Measurements from ENCODE around the gene GDF7.

GRCh38 chr2:20665243-20666004, 1.5 kb upstream of the GDF7 start:
- TF ChIP-seq, protein P1, sequence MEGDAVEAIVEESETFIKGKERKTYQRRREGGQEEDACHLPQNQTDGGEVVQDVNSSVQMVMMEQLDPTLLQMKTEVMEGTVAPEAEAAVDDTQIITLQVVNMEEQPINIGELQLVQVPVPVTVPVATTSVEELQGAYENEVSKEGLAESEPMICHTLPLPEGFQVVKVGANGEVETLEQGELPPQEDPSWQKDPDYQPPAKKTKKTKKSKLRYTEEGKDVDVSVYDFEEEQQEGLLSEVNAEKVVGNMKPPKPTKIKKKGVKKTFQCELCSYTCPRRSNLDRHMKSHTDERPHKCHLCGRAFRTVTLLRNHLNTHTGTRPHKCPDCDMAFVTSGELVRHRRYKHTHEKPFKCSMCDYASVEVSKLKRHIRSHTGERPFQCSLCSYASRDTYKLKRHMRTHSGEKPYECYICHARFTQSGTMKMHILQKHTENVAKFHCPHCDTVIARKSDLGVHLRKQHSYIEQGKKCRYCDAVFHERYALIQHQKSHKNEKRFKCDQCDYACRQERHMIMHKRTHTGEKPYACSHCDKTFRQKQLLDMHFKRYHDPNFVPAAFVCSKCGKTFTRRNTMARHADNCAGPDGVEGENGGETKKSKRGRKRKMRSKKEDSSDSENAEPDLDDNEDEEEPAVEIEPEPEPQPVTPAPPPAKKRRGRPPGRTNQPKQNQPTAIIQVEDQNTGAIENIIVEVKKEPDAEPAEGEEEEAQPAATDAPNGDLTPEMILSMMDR (IDR thresholded peaks at IDR 0.05; ENCODE audit: low read depth, low read length, missing input control) = no peak
- TF ChIP-seq RAD21 (IDR thresholded peaks at IDR 0.05) (no peak), EGR1 (IDR thresholded peaks at IDR 0.05; ENCODE audit: low read depth in 2 of 2) (no peak), TAF1 (conservative IDR thresholded peaks at IDR 0.05) (no peak), MAX (IDR thresholded peaks at IDR 0.05) (no peak), NR2F2 (IDR thresholded peaks at IDR 0.05) (no peak), YY1 (IDR thresholded peaks at IDR 0.05) (no peak), JUND (IDR thresholded peaks at IDR 0.05) (no peak)
- TF ChIP-seq, protein P2, sequence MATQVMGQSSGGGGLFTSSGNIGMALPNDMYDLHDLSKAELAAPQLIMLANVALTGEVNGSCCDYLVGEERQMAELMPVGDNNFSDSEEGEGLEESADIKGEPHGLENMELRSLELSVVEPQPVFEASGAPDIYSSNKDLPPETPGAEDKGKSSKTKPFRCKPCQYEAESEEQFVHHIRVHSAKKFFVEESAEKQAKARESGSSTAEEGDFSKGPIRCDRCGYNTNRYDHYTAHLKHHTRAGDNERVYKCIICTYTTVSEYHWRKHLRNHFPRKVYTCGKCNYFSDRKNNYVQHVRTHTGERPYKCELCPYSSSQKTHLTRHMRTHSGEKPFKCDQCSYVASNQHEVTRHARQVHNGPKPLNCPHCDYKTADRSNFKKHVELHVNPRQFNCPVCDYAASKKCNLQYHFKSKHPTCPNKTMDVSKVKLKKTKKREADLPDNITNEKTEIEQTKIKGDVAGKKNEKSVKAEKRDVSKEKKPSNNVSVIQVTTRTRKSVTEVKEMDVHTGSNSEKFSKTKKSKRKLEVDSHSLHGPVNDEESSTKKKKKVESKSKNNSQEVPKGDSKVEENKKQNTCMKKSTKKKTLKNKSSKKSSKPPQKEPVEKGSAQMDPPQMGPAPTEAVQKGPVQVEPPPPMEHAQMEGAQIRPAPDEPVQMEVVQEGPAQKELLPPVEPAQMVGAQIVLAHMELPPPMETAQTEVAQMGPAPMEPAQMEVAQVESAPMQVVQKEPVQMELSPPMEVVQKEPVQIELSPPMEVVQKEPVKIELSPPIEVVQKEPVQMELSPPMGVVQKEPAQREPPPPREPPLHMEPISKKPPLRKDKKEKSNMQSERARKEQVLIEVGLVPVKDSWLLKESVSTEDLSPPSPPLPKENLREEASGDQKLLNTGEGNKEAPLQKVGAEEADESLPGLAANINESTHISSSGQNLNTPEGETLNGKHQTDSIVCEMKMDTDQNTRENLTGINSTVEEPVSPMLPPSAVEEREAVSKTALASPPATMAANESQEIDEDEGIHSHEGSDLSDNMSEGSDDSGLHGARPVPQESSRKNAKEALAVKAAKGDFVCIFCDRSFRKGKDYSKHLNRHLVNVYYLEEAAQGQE (IDR thresholded peaks at IDR 0.05) = no peak
